HepG2 (cell line): ENCODE measurements around the gene RABEP2. TPM values are rescaled to one million over a fixed set of nuclear protein-coding genes. Genes with fewer than 3 reads are reported as not detected.
A peak's percentile ranks its signal among the peaks of the same experiment; 100 is the strongest.

Experiments
- CSRNP1 ChIP-seq: sonication (generic); formaldehyde crosslinking; IDR thresholded peaks from 2 replicates; pipeline ENCODE4 v1.8.1; 2023; ENCODE audit warnings: mild to moderate bottlenecking, missing genetic modification reagents
- KDM2A ChIP-seq: sonication (generic); formaldehyde crosslinking; IDR thresholded peaks from 2 replicates; pipeline ENCODE4 v1.4.0; 2020; ENCODE audit warnings: low read depth, missing genetic modification reagents, borderline replicate concordance
- MTF2 ChIP-seq: sonication (generic); formaldehyde crosslinking; IDR thresholded peaks from 2 replicates; pipeline ENCODE4 v1.5.0; 2020; ENCODE audit warnings: missing genetic modification reagents, borderline replicate concordance
- NFAT5 ChIP-seq: sonication (generic); formaldehyde crosslinking; IDR thresholded peaks from 2 replicates; pipeline ENCODE4 v1.4.0; 2020; ENCODE audit warnings: missing genetic modification reagents
- NR2F6 ChIP-seq, 2 experiments: IDR thresholded peaks; 2 replicates each; pipeline ENCODE4 v1.6.1; 2016; ENCODE audit warnings: antibody characterized with exemption in 1 of 2, mild to moderate bottlenecking in 1 of 2
- PCBP1 ChIP-seq: fragments of 200-400 bp; formaldehyde crosslinking; IDR thresholded peaks from 2 replicates; pipeline ENCODE4 v1.6.1; 2017; ENCODE audit warnings: mild to moderate bottlenecking, low read depth, low read length, borderline replicate concordance
- RNF2 ChIP-seq: fragments of 450-650 bp; conservative IDR thresholded peaks from 2 replicates; pipeline ENCODE4 v1.6.1; 2016; ENCODE audit warnings: low read depth
- SIX1 ChIP-seq: sonication (generic); formaldehyde crosslinking; IDR thresholded peaks from 2 replicates; pipeline ENCODE4 v1.4.0; 2020; ENCODE audit warnings: missing genetic modification reagents, borderline replicate concordance
- SSRP1 ChIP-seq: IDR thresholded peaks from 2 replicates; pipeline ENCODE4 v1.6.1; 2016; ENCODE audit warnings: control low read depth
- TBL1XR1 ChIP-seq: fragments of 150-350 bp; IDR thresholded peaks from 2 replicates; pipeline ENCODE4 v1.6.1; 2014; ENCODE audit warnings: borderline replicate concordance, low read length; ENCODE audit not compliant: partially characterized antibody
- YY1 ChIP-seq: IDR thresholded peaks from 2 replicates; pipeline ENCODE4 v1.6.1; 2011; ENCODE audit warnings: low read length, low read depth, moderate library complexity, mild to moderate bottlenecking; ENCODE audit not compliant: insufficient read depth, insufficient replicate concordance
- ZNF326 ChIP-seq: sonication (generic); formaldehyde crosslinking; IDR thresholded peaks from 2 replicates; pipeline ENCODE4 v1.4.0; 2020; ENCODE audit warnings: missing genetic modification reagents, borderline replicate concordance
- ZNF460 ChIP-seq: sonication (generic); formaldehyde crosslinking; IDR thresholded peaks from 2 replicates; pipeline ENCODE4 v1.5.1; 2020; ENCODE audit warnings: missing genetic modification reagents, mild to moderate bottlenecking, borderline replicate concordance
- ZNF629 ChIP-seq: sonication (generic); formaldehyde crosslinking; conservative IDR thresholded peaks from 2 replicates; pipeline ENCODE4 v1.5.0; 2020; ENCODE audit warnings: missing genetic modification reagents
- ZNF792 ChIP-seq: IDR thresholded peaks from 2 replicates; pipeline ENCODE4 v1.6.1; 2016
- polyA plus RNA-seq, 8 experiments: library from polyadenylated mRNA; depleted of rRNA in 3 of 8; stranded (reverse) in 7 of 8; unstranded in 1 of 8; fragments of >200 nt; fragmentation: Illumina TruSeq in 4 of 8; extraction: Trizol in 4 of 8; gene quantifications; 2 replicates each; pipeline versions ENCODE4 v1.2.1 to v1.2.3, GENCODE V29; 2011 to 2016; ENCODE audit warnings: low read depth in 4 of 8, missing spikeins in 1 of 8, mixed read lengths in 1 of 8; ENCODE audit not compliant: insufficient read depth in 1 of 8
- total RNA-seq, 5 experiments: library from RNA; depleted of rRNA; stranded (reverse); fragments of >200 nt; fragmentation: Illumina TruSeq; extraction: Trizol; gene quantifications; 2 replicates each; pipeline ENCODE4 v1.2.3, GENCODE V29; 2016; ENCODE audit warnings: low read depth in 1 of 5
- TF ChIP-seq, protein P1 (sequence below), 2 experiments: IDR thresholded peaks; 2 replicates each; pipeline ENCODE4 v1.6.1; 2011 to 2012; ENCODE audit warnings: low read length in 2 of 2, borderline replicate concordance in 1 of 2, low read depth in 1 of 2, mild to moderate bottlenecking in 1 of 2, moderate library complexity in 1 of 2
- TF ChIP-seq, protein P2 (sequence below): sonication (generic); formaldehyde crosslinking; IDR thresholded peaks from 2 replicates; pipeline ENCODE4 v1.4.0; 2020; ENCODE audit warnings: missing genetic modification reagents

The RABEP2 gene
- total and polyA plus RNA-seq, 2 of the 13 experiments (the other 11 are each of a cell fraction or from before 2014, with no cell fraction given): 10.8 to 18.4 TPM

DNA sequence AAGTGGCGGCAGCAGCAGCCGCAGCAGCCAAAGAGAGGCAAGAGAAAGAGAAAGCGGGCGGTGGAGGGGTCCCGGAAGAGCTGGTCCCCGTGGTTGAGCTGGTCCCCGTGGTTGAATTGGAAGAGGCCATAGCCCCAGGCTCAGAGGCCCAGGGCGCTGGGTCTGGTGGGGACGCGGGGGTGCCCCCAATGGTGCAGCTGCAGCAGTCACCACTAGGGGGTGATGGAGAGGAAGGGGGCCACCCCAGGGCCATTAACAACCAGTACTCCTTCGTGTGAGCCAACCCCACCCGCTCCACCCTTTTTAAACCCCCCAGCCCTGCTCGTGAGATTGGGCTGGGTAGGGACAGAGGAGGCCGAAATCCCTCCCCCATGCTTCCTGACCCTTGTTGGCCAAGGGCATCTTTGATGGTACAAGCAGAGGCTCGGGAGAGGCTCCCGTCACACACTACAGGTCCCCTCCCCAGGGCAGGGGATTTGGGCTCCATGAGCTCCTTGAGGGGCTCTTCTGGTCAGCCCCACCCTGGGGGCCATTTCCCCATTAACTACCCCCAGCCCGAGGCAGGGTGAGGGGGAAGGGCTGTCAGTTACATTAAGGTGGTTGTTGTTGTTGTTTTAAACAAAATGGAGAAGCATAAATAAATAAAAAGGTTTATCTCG lies 51.4 kb downstream of the RABEP2 start (continued):
- TF ChIP-seq, protein P1, sequence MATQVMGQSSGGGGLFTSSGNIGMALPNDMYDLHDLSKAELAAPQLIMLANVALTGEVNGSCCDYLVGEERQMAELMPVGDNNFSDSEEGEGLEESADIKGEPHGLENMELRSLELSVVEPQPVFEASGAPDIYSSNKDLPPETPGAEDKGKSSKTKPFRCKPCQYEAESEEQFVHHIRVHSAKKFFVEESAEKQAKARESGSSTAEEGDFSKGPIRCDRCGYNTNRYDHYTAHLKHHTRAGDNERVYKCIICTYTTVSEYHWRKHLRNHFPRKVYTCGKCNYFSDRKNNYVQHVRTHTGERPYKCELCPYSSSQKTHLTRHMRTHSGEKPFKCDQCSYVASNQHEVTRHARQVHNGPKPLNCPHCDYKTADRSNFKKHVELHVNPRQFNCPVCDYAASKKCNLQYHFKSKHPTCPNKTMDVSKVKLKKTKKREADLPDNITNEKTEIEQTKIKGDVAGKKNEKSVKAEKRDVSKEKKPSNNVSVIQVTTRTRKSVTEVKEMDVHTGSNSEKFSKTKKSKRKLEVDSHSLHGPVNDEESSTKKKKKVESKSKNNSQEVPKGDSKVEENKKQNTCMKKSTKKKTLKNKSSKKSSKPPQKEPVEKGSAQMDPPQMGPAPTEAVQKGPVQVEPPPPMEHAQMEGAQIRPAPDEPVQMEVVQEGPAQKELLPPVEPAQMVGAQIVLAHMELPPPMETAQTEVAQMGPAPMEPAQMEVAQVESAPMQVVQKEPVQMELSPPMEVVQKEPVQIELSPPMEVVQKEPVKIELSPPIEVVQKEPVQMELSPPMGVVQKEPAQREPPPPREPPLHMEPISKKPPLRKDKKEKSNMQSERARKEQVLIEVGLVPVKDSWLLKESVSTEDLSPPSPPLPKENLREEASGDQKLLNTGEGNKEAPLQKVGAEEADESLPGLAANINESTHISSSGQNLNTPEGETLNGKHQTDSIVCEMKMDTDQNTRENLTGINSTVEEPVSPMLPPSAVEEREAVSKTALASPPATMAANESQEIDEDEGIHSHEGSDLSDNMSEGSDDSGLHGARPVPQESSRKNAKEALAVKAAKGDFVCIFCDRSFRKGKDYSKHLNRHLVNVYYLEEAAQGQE (IDR thresholded peaks at IDR 0.05; ENCODE audit: borderline replicate concordance in 1 of 2, low read depth in 1 of 2, low read length in 2 of 2): no peak
- TF ChIP-seq NFAT5 (CRISPR knock-in tag): no peak
- no peak for TF ChIP-seq SIX1
- no peak for TF ChIP-seq NR2F6 (IDR thresholded peaks at IDR 0.05)
- TF ChIP-seq NR2F6 (CRISPR knock-in tag; IDR thresholded peaks at IDR 0.05): no peak
- TF ChIP-seq RNF2: no peak
- TF ChIP-seq ZNF460 (CRISPR knock-in tag): no peak
- no peak for TF ChIP-seq ZNF792 (CRISPR knock-in tag)
- no peak for TF ChIP-seq MTF2 (CRISPR knock-in tag)
- TF ChIP-seq ZNF629 (CRISPR knock-in tag): no peak
- TF ChIP-seq ZNF326 (CRISPR knock-in tag): no peak
- TF ChIP-seq KDM2A (CRISPR knock-in tag): 0 out of 2 replicates have a peak, but pooled peaks have one; percentile 31
- TF ChIP-seq CSRNP1 (CRISPR knock-in tag): no peak
- TF ChIP-seq PCBP1: 0 out of 2 replicates have a peak, but pooled peaks have one; percentile 39
- TF ChIP-seq, protein P2, sequence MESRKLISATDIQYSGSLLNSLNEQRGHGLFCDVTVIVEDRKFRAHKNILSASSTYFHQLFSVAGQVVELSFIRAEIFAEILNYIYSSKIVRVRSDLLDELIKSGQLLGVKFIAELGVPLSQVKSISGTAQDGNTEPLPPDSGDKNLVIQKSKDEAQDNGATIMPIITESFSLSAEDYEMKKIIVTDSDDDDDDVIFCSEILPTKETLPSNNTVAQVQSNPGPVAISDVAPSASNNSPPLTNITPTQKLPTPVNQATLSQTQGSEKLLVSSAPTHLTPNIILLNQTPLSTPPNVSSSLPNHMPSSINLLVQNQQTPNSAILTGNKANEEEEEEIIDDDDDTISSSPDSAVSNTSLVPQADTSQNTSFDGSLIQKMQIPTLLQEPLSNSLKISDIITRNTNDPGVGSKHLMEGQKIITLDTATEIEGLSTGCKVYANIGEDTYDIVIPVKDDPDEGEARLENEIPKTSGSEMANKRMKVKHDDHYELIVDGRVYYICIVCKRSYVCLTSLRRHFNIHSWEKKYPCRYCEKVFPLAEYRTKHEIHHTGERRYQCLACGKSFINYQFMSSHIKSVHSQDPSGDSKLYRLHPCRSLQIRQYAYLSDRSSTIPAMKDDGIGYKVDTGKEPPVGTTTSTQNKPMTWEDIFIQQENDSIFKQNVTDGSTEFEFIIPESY (CRISPR knock-in tag): peak; percentile 99
- TF ChIP-seq YY1: peak; percentile 14
- no peak for TF ChIP-seq SSRP1 (CRISPR knock-in tag)
- TF ChIP-seq TBL1XR1: no peak
